Measurements from ENCODE around the gene SNAPC2.

The SNAPC2 gene

GRCh38 chr19:7874076-7874896, 45.9 kb upstream of the SNAPC2 start, which contains the start of gene PRR36:
Gene PRR36, minus strand, starts transcription at chr19:7874390. Its CDS starts 701 bp downstream, at chr19:7873689.
- peak; percentile 24 for DNase-seq (ENCODE audit: low read depth)
- no peak within 1 kb of the TSS for H3K4me3 ChIP-seq (ENCODE audit: low read length)
- no peak for TF ChIP-seq CTCF (IDR thresholded peaks at IDR 0.05; ENCODE audit: insufficient read depth, low read depth, low read length, missing control alignments)

GRCh38 chr19:7874897-7875273, 45.3 kb upstream of the SNAPC2 start:
- H3K4me3 ChIP-seq (ENCODE audit: low read length), result no peak overlapping the region
- DNase-seq (ENCODE audit: low read depth), result no peak
- TF ChIP-seq CTCF (IDR thresholded peaks at IDR 0.05; ENCODE audit: insufficient read depth, low read depth, low read length, missing control alignments), result no peak

GRCh38 chr19:7877249-7877836, 42.8 kb upstream of the SNAPC2 start:
- DNase-seq (ENCODE audit: low read depth), result no peak
- TF ChIP-seq CTCF (IDR thresholded peaks at IDR 0.05; ENCODE audit: insufficient read depth, low read depth, low read length, missing control alignments), result no peak
- H3K4me3 ChIP-seq (ENCODE audit: low read length), result no peak overlapping the region

GRCh38 chr19:7879111-7879807, 40.9 kb upstream of the SNAPC2 start:
- no peak for TF ChIP-seq CTCF (IDR thresholded peaks at IDR 0.05; ENCODE audit: insufficient read depth, low read depth, low read length, missing control alignments)
- DNase-seq (ENCODE audit: low read depth), result no peak
- no peak overlapping the region for H3K4me3 ChIP-seq (ENCODE audit: low read length)

- no peak for DNase-seq (ENCODE audit: low read depth)
- H3K4me3 ChIP-seq (ENCODE audit: low read length), result no peak overlapping the region
- no peak for TF ChIP-seq CTCF (IDR thresholded peaks at IDR 0.05; ENCODE audit: insufficient read depth, low read depth, low read length, missing control alignments)
Observed at GRCh38 chr19:7879836-7880235, 40.3 kb upstream of the SNAPC2 start.

- DNase-seq (ENCODE audit: low read depth), result no peak
Observed at GRCh38 chr19:7881910-7882309, 38.2 kb upstream of the SNAPC2 start.

More at GRCh38 chr19:7881910-7882309, 38.2 kb upstream of the SNAPC2 start:
- no peak for TF ChIP-seq CTCF (IDR thresholded peaks at IDR 0.05; ENCODE audit: insufficient read depth, low read depth, low read length, missing control alignments)
- H3K4me3 ChIP-seq (ENCODE audit: low read length), result no peak overlapping the region
